SK-N-MC (cell line): ENCODE measurements around the gene SPINK4.

ENCODE experiments used
- EZH2 ChIP-seq: fragments of 200-600 bp; sonication (generic); IDR thresholded peaks from one replicate; pipeline ENCODE4 v1.6.1; 2017; ENCODE audit warnings: antibody characterized with exemption
- FOXP2 ChIP-seq: optimal IDR thresholded peaks from 2 replicates; pipeline ENCODE3; 2011; ENCODE audit warnings: mild to moderate bottlenecking, moderate library complexity; ENCODE audit not compliant: insufficient read depth; ENCODE audit errors: extremely low read length, control extremely low read depth
- POLR2AphosphoS5 ChIP-seq: IDR thresholded peaks from 2 replicates; pipeline ENCODE4 v1.6.1; 2012; ENCODE audit warnings: mild to moderate bottlenecking, low read depth, low read length, borderline replicate concordance

- no peak for TF ChIP-seq POLR2AphosphoS5
- TF ChIP-seq EZH2, result no peak
- TF ChIP-seq FOXP2, result no peak
Observed at GRCh38 chr9:33202018-33202417, 37.9 kb upstream of the SPINK4 start.
